ENCODE measurements around the gene KLHL22.

DNA sequence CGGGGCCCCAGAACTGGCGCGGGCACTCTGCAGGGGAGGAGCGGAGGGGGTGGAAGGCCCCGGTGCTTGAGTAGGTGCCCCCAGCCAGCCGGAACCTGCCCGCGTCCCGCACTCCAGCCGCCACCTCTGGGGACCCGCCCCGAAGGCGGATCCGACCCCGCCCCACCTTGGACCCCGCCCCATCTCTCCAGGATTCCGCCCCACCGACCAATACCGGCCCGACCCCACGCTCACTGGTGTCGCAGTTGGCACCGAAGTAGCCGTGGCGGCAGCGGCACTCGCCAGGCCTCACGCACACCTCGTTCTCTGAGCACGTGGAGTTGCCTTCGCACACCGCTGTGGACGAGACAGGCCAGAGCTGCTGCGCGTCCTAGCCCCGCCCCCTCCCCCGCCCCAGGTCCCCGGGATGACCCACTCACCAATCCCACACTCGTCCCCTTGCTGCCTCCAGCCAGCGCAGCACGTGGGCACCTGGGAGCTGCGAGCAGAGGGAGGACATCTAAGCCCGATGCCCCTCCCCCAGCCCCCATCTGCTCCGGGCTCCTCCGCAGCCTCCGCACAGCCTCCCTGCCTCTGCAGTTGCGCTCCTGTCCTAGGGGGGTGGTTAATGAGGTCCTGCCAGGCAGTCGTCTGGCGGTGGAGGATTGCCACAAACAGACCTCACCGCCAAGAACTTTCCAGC is 63.9 kb downstream of the KLHL22 start:
- TF ChIP-seq, protein P1, sequence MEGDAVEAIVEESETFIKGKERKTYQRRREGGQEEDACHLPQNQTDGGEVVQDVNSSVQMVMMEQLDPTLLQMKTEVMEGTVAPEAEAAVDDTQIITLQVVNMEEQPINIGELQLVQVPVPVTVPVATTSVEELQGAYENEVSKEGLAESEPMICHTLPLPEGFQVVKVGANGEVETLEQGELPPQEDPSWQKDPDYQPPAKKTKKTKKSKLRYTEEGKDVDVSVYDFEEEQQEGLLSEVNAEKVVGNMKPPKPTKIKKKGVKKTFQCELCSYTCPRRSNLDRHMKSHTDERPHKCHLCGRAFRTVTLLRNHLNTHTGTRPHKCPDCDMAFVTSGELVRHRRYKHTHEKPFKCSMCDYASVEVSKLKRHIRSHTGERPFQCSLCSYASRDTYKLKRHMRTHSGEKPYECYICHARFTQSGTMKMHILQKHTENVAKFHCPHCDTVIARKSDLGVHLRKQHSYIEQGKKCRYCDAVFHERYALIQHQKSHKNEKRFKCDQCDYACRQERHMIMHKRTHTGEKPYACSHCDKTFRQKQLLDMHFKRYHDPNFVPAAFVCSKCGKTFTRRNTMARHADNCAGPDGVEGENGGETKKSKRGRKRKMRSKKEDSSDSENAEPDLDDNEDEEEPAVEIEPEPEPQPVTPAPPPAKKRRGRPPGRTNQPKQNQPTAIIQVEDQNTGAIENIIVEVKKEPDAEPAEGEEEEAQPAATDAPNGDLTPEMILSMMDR (conservative IDR thresholded peaks at IDR 0.05; ENCODE audit: low read depth, low read length) = no peak
- no peak for TF ChIP-seq EZH2 (IDR thresholded peaks at IDR 0.05; ENCODE audit: borderline replicate concordance, low read depth, low read length, poor library complexity, severe bottlenecking)
